Keratinocyte (primary cell): ENCODE measurements around the gene CCDC178. TPM values are rescaled to one million over a fixed set of nuclear protein-coding genes. Genes with fewer than 3 reads are reported as not detected.

ENCODE experiments used
- DNase-seq: peaks from one replicate; pipeline ENCODE4 v3.0.0-alpha.2; 2011; ENCODE audit warnings: low read depth, missing footprints, low spot score
- FAIRE-seq: peaks from 2 replicates; lab custom pipeline; 2011; peaks lifted over from hg19 to GRCh38; lab: Jason Lieb, UNC
- H2AFZ ChIP-seq: 2 replicates; pipeline ENCODE4 v1.6.0; 2012; ENCODE audit warnings: low read length, control low read depth, inconsistent platforms; ENCODE audit not compliant: control insufficient read depth
- H3K27ac ChIP-seq: 2 replicates; pipeline ENCODE4 v1.5.1; 2011; ENCODE audit warnings: low read length; ENCODE audit not compliant: control insufficient read depth, insufficient read depth
- H3K27me3 ChIP-seq: 3 replicates; pipeline ENCODE4 v1.6.0; 2011; ENCODE audit warnings: low read length; ENCODE audit not compliant: control insufficient read depth, insufficient read depth; ENCODE audit errors: extremely low read depth
- H3K36me3 ChIP-seq, 2 experiments: 2 replicates in 1 of 2; 3 replicates in 1 of 2; pipeline ENCODE4 v1.5.1; 2011; ENCODE audit warnings: low read length in 2 of 2, mild to moderate bottlenecking in 1 of 2; ENCODE audit not compliant: control insufficient read depth in 2 of 2, insufficient read depth in 2 of 2; ENCODE audit errors: extremely low read depth in 1 of 2
- H3K4me1 ChIP-seq: 3 replicates; pipeline ENCODE4 v1.5.1; 2011; ENCODE audit warnings: low read length; ENCODE audit not compliant: control insufficient read depth, insufficient read depth; ENCODE audit errors: extremely low read depth
- H3K4me2 ChIP-seq: 3 replicates; pipeline ENCODE4 v1.6.0; 2011; ENCODE audit warnings: low read depth, low read length; ENCODE audit not compliant: control insufficient read depth, insufficient read depth; ENCODE audit errors: extremely low read depth
- H3K4me3 ChIP-seq, 3 experiments: fragments of 200-600 bp in 1 of 3; sonication (generic) in 1 of 3; 2 replicates in 2 of 3; 3 replicates in 1 of 3; pipeline ENCODE4 v1.5.1; 2011 to 2016; ENCODE audit warnings: low read length in 3 of 3, mild to moderate bottlenecking in 3 of 3, control low read depth in 2 of 3, inconsistent platforms in 1 of 3, low read depth in 1 of 3, mixed read lengths in 1 of 3, mixed run types in 1 of 3, moderate library complexity in 1 of 3; ENCODE audit not compliant: control insufficient read depth in 2 of 3, insufficient read depth in 2 of 3; ENCODE audit errors: extremely low read depth in 1 of 3
- H3K79me2 ChIP-seq: 2 replicates; pipeline ENCODE4 v1.6.0; 2012; ENCODE audit warnings: low read length; ENCODE audit not compliant: control insufficient read depth, insufficient read depth
- H3K9ac ChIP-seq: 3 replicates; pipeline ENCODE4 v1.6.0; 2011; ENCODE audit warnings: low read length; ENCODE audit not compliant: control insufficient read depth, insufficient read depth; ENCODE audit errors: extremely low read depth
- H3K9me1 ChIP-seq: 3 replicates; pipeline ENCODE4 v1.6.0; 2011; ENCODE audit warnings: low read length; ENCODE audit not compliant: control insufficient read depth, insufficient read depth; ENCODE audit errors: extremely low read depth
- H3K9me3 ChIP-seq: 2 replicates; pipeline ENCODE4 v1.5.1; 2012; ENCODE audit warnings: low read depth, low read length; ENCODE audit not compliant: control insufficient read depth
- H4K20me1 ChIP-seq: 3 replicates; pipeline ENCODE4 v1.6.0; 2011; ENCODE audit warnings: low read length; ENCODE audit not compliant: control insufficient read depth, insufficient read depth; ENCODE audit errors: extremely low read depth
- CTCF ChIP-seq, 3 experiments: IDR thresholded peaks in 1 of 3; conservative IDR thresholded peaks in 1 of 3; optimal IDR thresholded peaks in 1 of 3; 2 replicates in 2 of 3; 3 replicates in 1 of 3; pipeline versions ENCODE3 to v1.5.1; 2011; ENCODE audit warnings: low read length in 3 of 3, mild to moderate bottlenecking in 3 of 3, moderate library complexity in 2 of 3, control low read depth in 1 of 3, inconsistent platforms in 1 of 3; ENCODE audit not compliant: insufficient read depth in 2 of 3; ENCODE audit errors: extremely low read depth in 1 of 3
- EZH2 ChIP-seq: IDR thresholded peaks from one replicate; pipeline ENCODE4 v1.6.1; 2012; ENCODE audit warnings: inconsistent platforms, mild to moderate bottlenecking, low read length, moderate library complexity
- dilution Hi-C: fragments of 300-500 bp; cut with MboI; formaldehyde crosslinking; loops from one replicate; pipeline ENCODE4 v1.7.0; 2020; ENCODE audit warnings: low sequenced_read_pairs; ENCODE audit not compliant: extremely low pct_ligation_motif_present
- polyA plus RNA-seq, 5 experiments: library from polyadenylated mRNA; depleted of rRNA in 3 of 5; stranded (reverse) in 3 of 5; stranded (forward) in 1 of 5; unstranded in 1 of 5; fragments of >200 nt; gene quantifications; 1 replicate in 1 of 5; 2 replicates in 3 of 5; 3 replicates in 1 of 5; pipeline versions ENCODE4 v1.2.1 to v1.2.3, GENCODE V29; 2011 to 2012; ENCODE audit warnings: missing spikeins in 2 of 5, low read depth in 1 of 5, low replicate concordance in 1 of 5

CCDC178 gene
- polyA plus RNA-seq, 1 donor (not counting 4 experiments of a cell fraction or from before 2014, with no cell fraction given): 0.14 TPM

- dilution Hi-C loops: no loop called here
- no peak overlapping the region for H3K9ac ChIP-seq
- no peaks in the 10 kb centered on the region for H3K27me3 ChIP-seq
- no peaks in the 10 kb centered on the region for H4K20me1 ChIP-seq
- H3K4me1 ChIP-seq: no peaks in the 10 kb centered on the region
- FAIRE-seq: no peak
- no peak for TF ChIP-seq EZH2
- no peak for TF ChIP-seq CTCF (optimal IDR thresholded peaks at IDR 0.05 in 1 of 3, IDR thresholded peaks at IDR 0.05 in 1 of 3, conservative IDR thresholded peaks at IDR 0.05 in 1 of 3; ENCODE audit: extremely low read depth in 1 of 3, insufficient read depth in 2 of 3, low read length in 3 of 3)
- no peaks in the 10 kb centered on the region for H3K9me3 ChIP-seq
- H3K36me3 ChIP-seq: no peaks in the 10 kb centered on the region
- no peak overlapping the region for H3K4me3 ChIP-seq
- DNase-seq: no peak
- H3K4me2 ChIP-seq: no peak overlapping the region
- no peaks in the 10 kb centered on the region for H3K79me2 ChIP-seq
- no peaks in the 10 kb centered on the region for H3K9me1 ChIP-seq
- no peak overlapping the region for H3K27ac ChIP-seq
- no peak overlapping the region for H2AFZ ChIP-seq
These were observed 465.0 kb downstream of the CCDC178 start for GRCh38 chr18:32975501-32975900.

- no peak overlapping the region for H3K9ac ChIP-seq
- H3K27ac ChIP-seq: no peak overlapping the region
- H3K27me3 ChIP-seq: no peaks in the 10 kb centered on the region
- no peak overlapping the region for H3K4me3 ChIP-seq
- FAIRE-seq: no peak
- TF ChIP-seq EZH2: no peak
- TF ChIP-seq CTCF (optimal IDR thresholded peaks at IDR 0.05 in 1 of 3, IDR thresholded peaks at IDR 0.05 in 1 of 3, conservative IDR thresholded peaks at IDR 0.05 in 1 of 3; ENCODE audit: extremely low read depth in 1 of 3, insufficient read depth in 2 of 3, low read length in 3 of 3): no peak
- no peaks in the 10 kb centered on the region for H3K9me1 ChIP-seq
- no peak overlapping the region for H2AFZ ChIP-seq
- H3K79me2 ChIP-seq: no peaks in the 10 kb centered on the region
- H3K36me3 ChIP-seq: no peaks in the 10 kb centered on the region
- H3K9me3 ChIP-seq: no peaks in the 10 kb centered on the region
- dilution Hi-C loops: no loop called here
- H3K4me2 ChIP-seq: no peak overlapping the region
- H4K20me1 ChIP-seq: no peaks in the 10 kb centered on the region
- DNase-seq: no peak
- H3K4me1 ChIP-seq: no peaks in the 10 kb centered on the region
These were observed 465.4 kb downstream of the CCDC178 start for GRCh38 chr18:32975163-32975436.
